GM18499 (cell line): ENCODE data around the gene CYP26C1.

ENCODE experiments used
- ATAC-seq: cut with Tn5 transposase; IDR thresholded peaks from one replicate; pipeline ENCODE4 v1.9.1; 2021; ENCODE audit warnings: moderate number of reproducible peaks; ENCODE audit not compliant: insufficient read depth, unreplicated experiment

The CYP26C1 gene

GRCh38 chr10:93074597-93075368 lies 14.2 kb downstream of the CYP26C1 start:
- ATAC-seq = no peak

DNA sequence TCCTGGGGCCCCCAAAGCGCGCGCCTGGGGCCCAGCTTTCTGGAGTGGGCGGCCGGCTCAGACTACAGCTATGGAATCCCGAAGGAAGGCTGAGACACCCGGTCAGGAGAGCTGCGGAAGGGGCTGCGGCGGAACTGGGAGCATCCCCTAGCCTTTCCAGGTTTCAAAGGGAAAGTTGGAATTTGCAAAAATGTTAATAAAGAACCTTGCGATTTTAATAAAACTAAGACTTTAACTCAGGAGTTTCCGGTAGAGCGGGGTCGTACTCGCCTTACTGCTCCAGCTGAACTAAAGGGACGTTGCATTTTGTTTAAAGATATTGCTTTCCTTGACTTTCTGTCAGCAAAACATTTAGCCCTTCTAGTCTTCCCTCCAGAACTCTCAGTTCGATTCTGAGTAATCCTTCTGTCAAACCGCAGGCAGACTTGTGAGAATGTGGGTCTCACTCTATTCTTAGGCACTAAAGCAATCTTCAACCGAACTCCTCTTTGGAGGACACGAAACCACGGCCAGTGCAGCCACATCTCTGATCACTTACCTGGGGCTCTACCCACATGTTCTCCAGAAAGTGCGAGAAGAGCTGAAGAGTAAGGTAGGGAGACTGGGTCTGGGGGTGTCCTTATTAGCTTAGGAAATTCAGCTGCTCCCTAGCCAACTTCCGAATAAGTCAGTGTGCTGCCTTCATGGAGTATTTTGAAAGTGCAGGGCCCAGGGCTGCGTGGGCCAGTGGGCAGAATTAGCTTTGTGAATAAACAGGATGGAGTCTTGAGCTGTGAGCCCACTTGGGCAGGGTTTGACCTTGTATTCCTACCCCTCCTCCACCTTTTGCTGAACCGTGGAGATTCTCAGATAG lies 15.0 kb downstream of the CYP26C1 start:
- no peak for ATAC-seq

DNA sequence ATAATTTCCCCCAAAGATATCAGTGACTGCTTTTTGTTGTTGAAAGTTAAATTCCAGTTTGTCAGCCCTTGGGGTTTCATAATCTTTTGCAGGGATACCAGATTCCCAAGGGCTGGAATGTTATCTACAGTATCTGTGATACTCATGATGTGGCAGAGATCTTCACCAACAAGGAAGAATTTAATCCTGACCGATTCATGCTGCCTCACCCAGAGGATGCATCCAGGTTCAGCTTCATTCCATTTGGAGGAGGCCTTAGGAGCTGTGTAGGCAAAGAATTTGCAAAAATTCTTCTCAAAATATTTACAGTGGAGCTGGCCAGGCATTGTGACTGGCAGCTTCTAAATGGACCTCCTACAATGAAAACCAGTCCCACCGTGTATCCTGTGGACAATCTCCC lies 16.3 kb downstream of the CYP26C1 start:
- no peak for ATAC-seq

DNA sequence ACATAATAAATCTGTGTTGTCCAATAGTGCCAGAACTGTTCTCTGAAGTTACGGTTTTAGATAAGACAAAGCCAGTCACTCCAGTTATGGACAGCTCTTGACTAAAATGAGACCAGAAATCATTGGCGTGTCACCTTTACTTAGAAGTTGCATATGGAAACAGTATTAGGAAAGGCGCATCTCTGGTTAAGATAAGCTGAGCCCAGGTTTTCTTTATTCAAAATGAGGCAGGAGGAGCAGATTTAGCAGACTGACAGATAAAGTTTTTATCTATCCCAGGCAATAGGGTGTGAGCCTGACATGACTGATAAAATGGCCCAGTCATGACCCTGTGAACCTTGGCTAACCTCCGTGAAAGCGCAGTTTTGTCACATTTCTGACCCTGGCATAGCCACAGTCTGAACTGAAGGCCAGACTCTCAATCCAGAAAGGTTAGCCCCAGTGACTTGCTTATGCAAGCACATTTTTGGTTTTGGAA lies 17.3 kb downstream of the CYP26C1 start:
- ATAC-seq = no peak

DNA sequence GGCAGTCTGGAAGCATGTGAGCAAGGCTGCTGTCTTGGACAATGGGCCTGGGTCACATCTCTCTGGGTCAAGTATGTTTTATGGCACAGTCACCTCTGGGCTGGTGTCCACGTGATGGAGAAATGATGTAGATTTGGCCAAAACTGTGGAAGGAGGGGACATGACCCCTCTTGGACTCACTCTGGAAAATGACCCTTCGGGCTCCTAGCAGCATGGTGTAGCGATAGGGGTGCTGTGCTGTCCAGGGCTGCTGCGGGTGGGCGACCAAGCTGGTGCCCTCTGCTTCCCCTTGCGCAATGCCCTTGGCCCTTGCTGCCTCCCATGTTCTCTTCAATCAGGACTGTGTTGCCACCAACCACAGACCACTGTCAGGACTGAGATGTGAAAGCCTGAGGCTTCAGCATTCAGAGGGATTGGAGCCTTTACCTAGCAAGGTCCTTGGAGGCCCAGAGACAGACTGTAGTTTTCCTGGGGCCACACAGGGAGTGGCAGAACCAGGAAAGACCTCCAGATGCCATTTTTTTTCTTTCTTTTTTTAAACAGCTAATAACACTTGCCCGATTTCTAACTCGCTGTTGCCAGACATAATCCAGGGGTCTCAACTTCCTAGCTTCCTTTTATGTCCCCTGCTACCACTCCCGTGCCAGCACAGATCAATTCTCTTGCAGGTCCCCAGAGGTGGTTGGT lies 19.2 kb downstream of the CYP26C1 start:
- ATAC-seq = no peak

DNA sequence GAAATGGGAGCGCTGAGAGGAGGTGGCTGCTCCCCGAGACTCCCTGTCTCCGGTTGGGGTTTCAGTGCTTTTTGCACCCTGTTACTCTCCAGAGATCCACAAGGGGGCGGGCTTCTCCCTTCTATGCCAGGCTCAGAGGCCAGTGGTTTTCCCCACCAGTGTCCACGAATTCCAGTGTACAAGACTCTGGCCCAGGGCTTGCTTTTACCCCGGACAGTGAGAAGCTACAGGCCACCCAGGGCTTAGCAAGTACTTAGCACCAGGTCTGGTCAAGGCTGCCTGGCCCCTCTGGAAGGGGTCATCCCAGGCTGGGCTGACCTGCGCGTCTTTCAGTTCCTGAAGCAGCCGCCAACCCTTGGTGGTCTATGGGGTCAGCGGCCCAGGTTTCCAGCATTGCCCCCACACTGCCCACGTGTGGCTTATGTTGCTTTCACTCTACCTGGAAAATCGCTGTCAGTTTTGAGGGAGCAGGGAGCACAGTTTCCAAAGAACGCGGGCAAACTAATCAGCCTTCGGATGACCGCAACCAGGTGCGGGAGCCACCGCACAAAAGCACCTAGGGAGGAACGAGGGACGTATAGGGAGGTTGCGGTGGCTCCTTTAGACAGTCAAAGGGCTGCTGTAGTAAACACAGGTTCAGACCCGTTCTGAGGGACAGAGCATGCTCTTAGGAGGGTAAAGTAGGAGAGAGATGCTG lies 19.9 kb downstream of the CYP26C1 start:
- ATAC-seq = no peak

GRCh38 chr10:93081318-93081717 lies 20.7 kb downstream of the CYP26C1 start:
- no peak for ATAC-seq

DNA sequence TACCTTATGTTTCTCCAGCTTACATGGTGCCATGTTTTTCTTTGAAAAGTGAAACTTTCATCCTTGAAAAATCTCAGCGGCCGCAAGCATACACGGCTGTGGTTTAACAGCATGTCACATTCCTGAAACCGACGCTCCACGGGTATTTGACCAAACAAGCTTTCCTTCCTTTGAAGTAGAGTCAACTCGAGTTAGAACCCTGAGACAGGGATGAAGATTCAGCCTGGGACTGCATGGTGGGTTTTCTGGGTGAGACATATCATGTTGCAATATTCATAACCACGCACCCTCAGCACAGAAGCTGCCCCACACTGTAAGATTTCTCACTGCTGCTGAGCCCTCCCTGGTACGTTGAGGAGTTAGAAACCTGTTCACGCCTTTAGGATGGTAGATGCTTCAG lies 21.2 kb downstream of the CYP26C1 start:
- no peak for ATAC-seq

DNA sequence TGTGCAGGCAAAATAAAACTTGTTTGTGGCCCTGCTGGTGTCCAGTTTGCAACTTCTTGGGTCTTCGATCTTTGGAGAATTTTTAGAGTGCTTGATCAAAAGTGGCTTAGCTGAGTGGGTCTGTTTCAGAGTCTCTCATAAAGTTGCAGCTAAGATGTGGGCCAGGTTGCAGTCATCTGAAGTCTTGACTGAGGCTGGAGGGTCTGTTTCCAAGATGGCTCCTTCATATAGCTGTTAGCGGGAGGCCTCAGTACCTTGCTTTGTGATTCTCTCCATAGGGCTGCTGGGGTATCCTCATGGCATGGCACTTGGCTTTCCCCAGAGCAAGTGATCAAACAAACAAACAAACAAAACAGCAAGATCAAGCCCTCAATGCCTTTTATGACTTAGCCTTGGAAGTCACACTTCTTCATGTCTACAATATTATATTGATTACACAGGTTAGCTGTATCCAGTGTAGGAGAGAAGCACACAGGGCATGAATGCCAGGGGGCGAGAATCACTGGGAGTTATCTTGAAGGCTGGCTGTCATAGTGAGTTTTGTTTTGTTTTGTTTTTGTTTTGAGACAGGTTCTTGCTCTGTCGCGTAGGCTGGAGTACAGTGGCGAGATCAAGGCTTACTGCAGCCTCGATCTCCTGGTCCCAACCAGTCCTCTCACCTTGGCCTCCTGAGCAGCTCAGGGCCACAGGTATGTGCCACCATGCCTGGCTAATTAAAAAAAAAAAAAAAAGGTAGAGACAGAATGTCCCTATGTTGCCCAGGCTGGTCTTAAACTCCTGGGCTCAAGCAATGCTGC lies 23.3 kb downstream of the CYP26C1 start:
- ATAC-seq = no peak

GRCh38 chr10:93085272-93085859 lies 24.8 kb downstream of the CYP26C1 start:
- no peak for ATAC-seq

DNA sequence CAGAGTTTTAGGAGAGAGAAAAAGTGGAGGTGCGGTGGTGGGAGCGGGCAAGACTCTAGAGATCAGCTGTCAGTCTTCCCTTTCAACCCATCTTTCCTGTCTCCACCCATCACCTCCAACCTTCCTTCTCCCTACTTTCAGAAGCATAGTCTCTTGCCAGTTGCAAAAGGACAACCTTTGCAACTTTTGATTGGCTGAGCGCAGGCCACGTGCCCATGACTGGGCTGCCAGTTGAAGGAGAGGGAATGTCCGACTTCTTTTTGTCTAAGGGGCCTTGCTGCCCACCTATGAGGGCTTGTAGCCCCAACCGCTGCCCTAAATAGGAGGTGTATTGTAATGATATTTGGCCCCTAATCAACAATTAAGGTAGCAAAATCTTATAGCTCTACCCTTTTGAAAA lies 25.7 kb downstream of the CYP26C1 start:
- no peak for ATAC-seq

- ATAC-seq = no peak
Measured at GRCh38 chr10:93087846-93088245, 27.2 kb downstream of the CYP26C1 start.

DNA sequence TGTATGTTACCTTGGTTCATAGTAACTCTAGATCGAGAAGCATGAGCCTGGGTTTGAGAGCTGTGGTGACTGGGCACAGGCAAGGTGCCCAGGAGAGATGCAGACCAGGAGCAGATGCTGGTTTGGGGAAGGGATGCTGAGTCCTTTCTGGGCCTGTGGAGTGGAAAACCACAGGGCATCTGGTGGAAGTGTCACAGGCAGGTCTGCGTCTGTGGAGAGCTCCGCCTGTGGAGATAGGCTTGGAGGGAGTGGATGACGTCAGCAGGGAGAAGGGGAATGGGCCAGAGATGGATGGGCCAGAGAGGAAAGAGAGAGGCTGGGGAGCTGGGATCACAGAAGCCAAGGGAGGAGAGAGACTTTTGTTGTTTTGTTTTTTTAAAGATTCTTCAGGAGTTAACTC lies 27.9 kb downstream of the CYP26C1 start:
- ATAC-seq = no peak

GRCh38 chr10:93090619-93091018 lies 30.0 kb downstream of the CYP26C1 start:
- no peak for ATAC-seq

- ATAC-seq = no peak
Measured at GRCh38 chr10:93091960-93092359, 31.4 kb downstream of the CYP26C1 start.

DNA sequence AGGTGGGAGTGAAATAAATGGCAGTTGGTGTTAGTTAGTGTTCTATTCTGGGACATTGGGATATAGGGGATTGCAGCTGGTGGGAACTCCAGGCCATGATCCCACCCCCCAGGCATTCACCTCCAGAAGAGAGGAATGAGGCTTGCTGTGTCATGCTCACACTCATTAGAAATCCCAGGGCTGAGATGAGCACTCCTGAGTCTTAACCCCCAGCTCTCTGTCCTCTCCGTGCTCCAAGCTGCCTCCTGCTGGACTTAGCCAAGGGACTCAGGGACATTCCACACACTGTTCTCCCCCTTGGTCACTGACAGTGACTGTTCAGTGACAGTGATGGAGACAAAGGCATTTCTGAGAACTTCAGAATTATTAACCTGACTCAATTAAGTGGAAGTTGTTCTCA lies 34.6 kb downstream of the CYP26C1 start:
- ATAC-seq = no peak

DNA sequence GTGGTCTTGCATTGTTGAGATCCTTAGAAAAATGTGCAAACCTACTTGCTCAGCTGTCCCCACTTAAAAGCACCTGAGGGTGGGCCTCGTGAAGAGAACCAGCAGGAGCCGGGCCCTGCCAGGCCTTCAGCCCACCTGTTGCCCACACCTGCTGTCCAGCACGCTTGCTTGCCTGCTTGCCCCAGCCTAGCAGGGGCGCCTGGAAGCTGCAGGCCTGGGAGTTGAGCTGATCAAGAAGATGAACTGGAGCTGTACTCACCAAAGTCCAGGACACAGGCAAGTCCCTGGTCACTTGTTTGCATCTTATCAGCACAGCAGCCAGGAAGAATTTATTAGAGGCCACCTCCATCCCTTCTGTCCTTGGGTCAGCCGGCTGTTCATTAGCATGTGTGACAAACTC lies 36.3 kb downstream of the CYP26C1 start:
- ATAC-seq = no peak

- ATAC-seq = no peak
Measured at GRCh38 chr10:93097386-93097785, 36.8 kb downstream of the CYP26C1 start.

DNA sequence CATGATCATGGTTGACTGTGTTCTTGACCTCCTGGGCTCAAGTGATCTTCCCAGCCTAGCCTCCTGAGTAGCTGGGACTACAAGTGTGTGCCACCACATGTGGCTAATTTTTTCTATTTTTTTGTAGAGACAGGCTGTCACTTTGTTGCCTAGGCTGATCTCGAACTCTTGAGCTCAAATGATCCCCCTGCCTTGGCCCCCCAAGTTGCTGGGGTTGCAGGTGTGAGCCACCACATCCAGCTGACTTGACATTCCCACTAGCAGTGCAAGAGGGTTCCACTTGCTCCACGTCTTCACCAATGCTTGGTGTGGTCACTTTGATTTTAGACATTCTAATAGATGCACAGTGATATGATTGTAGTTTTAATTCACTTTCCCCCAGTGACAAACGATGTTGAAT lies 38.2 kb downstream of the CYP26C1 start:
- ATAC-seq = no peak
